Cardiac septum (tissue), 1 donor: Measurements from ENCODE around the gene PLCG2. TPM values are rescaled to one million over a fixed set of nuclear protein-coding genes. Genes with fewer than 3 reads are reported as not detected.
"Not testable (repeated sequence)": the region's sequence is repeated elsewhere in the genome, so short reads cannot be mapped to it uniquely, and the experiment has no call there.

Experiments used
- DNase-seq: peaks from one replicate; pipeline ENCODE4 v3.0.0-alpha.2; 2020; ENCODE audit warnings: low spot score
- intact Hi-C: fragments of 100-400 bp; cut with DNase I; formaldehyde crosslinking; loops from one replicate; pipeline ENCODE4 v1.14.0; 2022
- total RNA-seq: library from RNA; stranded (reverse); fragmentation: NEBNext Ultra II Directional; extraction: Animal tissue kit (Norgen Biotek cat#: 25700); gene quantifications from one replicate; pipeline ENCODE4 v1.2.1, GENCODE V29; 2021
- donor health status: DM: no; HTN: no; CAD: no.

The PLCG2 gene
- total RNA-seq, 1 donor from 2014 or later = 8.5 TPM

DNA sequence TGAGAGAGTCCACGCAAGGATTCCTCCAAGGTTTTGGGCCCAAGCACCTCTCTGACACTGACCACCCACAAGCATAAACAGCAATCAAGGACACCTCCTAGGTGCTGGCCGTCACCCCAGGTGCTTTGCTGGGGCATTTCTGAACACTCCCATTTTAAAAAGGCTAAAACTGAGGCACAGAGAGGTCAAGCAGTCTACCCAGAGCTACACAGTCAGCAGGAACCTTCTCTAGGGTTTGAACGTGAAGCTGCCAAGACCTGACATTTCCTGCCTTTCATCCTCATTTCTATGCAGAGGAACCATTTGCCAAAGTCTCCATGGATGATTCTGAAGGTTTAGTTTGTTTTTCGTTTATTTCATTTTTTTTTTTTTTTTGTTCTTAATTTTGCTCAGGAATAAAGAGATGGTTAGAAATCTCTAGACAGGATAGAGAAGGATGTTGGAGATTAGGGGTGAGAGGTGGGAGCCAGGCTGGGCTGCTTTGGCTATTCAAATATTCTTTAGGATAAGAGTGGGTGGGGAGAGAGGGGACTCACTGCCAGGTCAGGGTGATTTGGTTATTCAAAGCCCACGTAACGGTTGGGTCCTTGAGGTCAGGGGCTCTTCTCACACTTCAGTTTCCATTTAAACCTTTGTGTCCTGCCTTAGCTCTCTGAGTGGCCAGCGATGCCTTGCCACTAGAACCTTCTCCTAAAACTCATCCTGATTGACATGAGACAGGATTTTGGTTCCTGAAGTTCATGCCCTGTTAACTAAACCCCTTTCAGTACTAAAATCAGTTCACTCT is 6.2 kb downstream of the PLCG2 start:
- intact Hi-C loops = no loop called here
- DNase-seq = no peak

DNA sequence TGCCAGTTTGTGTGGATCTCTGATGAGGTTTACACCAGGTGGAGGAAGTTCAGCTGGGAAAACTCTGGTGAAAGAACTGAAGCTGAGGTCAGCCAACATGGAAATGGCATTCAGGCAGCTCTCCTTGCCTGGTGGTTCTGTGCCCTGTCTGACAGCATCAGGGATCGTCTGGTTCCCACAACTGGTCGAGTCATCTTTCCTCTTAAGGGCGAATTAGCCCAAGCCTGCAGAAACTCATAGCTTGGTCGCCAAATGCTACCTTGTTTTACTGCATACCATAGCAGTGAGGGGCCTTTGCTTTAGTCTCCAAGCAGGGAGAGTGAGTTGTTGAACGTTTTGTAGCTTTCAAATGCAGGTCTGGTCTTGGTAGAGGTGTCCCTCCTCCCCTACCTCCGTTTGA is 7.2 kb downstream of the PLCG2 start:
- intact Hi-C loops = no loop called here
- no peak for DNase-seq

DNA sequence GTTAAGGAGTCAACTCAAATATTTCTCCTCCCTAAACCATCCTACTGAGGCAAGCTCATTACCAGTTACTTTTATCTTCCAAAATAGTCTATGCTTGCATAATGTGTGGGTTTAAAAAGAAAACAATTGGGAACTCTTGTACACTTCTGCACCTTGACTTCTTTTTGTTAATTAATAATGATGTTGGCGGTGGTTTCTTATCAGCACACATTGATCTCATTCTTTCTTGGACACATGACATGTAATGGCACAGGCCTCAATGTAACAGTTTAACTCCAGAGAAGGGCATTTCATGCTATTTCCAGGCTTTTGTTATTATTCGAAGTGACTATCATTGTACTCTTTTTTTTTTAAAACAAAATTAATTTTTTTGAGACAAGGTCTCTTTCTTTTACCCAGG is 7.8 kb downstream of the PLCG2 start:
- no peak for DNase-seq
- intact Hi-C loops = no loop called here

DNA sequence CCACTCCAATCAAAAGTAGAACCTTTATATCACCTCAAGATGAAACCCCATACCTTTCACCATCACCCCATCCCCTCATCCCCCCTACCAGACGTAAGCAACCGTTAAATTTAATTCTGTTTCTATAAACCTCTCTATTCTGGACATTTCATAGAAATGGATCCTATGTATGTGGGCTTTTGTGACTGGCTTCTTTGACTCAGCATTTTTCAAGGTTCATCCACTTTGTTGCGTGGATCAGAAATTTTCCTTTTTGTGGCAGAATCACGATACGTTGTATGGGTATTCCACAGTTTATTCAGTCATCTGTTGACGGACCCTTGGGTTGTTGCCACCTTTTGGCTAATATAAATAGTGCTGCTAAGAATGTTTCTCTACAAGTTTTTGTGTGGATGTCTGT is 8.6 kb downstream of the PLCG2 start:
- DNase-seq = no peak
- intact Hi-C loops = no loop called here

GRCh38 chr16:81790277-81790676 is 11.2 kb downstream of the PLCG2 start:
- intact Hi-C loops = no loop called here
- DNase-seq = no peak

DNA sequence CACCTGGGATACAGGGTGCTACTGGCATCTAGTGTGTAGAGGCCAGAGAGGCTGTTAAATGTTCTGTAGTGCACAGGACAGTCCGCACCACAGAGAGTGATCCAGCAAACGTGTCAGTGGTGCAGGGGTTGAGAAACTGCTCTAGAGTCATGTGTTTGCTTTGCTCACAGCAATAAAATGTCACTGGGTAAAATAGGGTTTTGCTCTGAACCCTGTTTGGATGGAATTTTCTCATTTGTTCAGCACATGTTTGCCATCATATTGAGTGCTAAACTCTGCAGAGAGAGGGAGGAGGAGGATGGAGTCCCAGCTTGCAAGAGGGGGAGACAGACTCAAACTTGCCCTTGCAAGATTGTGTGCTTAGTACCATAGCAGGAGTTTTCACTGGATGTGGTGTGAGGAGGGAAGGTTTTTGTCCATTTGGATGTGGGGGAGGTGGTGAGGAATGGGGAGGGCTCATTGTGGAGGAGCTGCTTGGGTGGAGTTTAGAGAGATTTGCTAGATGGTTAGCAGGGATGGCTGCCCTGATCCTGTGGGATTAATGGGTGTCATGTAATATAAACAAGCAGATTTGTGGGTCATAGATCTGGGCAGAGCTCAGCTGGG is 11.8 kb downstream of the PLCG2 start:
- DNase-seq = no peak
- intact Hi-C loops = no loop called here

DNA sequence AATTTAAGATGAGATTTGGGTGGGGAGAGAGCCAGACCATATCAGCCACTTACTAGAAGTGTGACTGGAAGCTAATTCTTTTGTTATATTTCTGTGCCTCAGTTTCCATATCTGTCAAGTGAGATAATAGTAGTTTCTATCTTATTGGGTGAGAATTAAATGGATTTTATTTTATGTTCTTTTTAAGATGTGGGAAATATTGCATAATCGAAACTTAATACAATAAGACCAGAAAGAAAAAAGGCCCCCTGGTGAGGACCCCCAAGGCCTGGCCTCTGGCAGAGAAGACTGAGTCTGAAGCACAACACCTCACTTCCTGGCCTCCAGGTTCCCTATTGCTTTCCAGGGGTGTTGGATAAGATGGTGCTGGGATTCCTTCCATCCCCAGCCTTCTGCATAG is 13.7 kb downstream of the PLCG2 start:
- DNase-seq = no peak
- intact Hi-C loops = no loop called here

DNA sequence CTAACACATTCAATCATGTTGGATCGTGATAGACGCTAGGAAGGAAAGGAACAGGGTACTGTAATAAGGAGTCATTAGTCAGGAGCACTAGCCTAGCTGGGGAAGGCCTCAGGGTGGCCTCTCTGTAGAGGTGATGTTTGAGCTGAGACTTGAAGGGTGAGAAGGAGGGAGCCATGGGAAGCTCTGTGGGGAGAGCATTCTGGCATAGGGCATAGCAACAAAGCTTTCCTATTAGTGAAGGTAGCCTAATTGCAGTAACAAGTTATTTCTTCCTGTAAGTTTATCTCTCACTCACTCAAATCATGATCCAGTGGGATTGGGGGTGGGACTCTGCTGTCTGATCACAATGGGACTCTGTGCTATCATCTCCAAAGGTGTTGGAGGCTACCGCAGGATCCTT is 16.1 kb downstream of the PLCG2 start:
- no peak for DNase-seq
- intact Hi-C loops = no loop called here

DNA sequence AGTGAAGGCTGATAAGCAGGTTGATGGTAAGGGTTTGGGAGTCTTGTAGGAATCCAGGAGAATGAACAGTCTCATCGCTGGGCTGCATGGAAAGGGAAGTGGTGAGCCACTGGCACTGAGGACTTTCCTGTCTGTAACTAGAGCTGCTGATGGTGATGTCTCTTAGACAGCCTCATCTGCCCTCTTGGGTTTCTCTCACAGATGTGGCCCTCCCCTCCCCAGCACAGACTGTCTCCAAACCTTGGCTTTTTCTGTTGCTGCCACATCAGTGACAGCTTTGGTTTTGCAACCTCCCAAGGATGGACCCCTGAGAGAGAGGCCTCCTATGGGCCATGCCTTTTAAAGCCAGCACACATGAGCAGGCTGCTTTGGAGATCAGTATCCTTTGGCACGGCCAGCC is 16.9 kb downstream of the PLCG2 start:
- intact Hi-C loops = no loop called here
- DNase-seq = no peak

GRCh38 chr16:81796583-81797346 is 17.7 kb downstream of the PLCG2 start:
- intact Hi-C loops = no loop called here
- no peak for DNase-seq

DNA sequence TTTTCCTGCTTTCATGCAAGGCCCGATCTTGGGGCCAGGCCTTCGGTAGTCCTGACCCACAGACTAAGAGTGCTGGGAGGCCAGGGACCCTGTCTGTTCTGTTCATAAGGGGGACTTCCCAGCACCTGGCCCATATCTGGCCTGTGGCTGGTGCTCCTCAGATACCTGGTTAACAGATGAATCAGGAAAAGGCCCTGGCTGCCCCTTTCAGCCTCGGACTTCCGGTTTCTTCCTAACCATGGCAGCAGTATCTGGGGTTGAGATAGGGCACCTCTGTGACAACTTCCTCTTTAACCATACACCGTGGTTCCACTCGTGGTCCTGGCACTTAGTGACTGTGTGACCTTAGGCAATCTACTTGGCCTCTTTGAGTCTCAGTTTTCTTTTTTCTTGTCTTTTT is 18.4 kb downstream of the PLCG2 start:
- peak; percentile 82 for DNase-seq
- intact Hi-C loops = no loop called here

DNA sequence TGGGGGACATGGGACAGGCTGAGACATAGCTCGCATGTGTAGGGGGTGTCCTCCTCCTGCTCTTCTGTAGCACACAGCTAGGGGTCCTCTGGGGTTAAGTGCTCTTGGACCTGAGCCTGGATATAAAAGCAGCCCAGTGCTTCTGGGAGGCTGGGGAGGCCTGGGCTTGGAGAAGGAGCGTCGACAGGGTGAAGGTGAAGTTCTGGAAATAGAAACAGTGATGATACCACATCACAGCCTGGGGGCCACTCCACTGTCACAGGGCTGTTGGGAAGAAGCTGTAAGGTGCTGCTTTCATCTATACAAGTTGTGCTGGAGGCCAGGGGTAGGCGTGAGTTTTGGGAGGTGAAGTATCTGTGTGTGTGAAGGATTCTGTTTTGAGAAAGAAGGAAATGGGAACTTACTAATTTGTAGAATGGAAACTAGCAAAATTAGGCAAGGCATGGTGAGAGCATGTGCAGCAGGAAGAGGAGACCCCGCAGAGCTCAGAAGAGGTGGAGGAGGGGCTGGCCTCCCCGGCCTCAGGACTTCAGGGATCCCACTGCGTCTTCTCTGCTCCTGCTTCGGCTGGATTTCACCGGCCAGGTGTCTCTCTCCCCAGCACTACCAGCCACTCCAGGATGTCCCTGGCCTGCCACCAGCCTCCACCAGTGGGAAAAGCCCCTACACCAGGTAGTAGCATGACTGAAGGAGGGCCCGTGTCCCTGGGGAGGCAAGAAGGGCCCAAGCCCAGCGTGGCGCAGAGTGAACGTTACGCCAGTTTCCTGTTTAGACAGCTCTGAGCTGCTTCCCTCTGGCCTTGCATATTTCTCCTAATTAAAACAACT is 19.4 kb downstream of the PLCG2 start:
- intact Hi-C loops = no loop called here
- no peak for DNase-seq

DNA sequence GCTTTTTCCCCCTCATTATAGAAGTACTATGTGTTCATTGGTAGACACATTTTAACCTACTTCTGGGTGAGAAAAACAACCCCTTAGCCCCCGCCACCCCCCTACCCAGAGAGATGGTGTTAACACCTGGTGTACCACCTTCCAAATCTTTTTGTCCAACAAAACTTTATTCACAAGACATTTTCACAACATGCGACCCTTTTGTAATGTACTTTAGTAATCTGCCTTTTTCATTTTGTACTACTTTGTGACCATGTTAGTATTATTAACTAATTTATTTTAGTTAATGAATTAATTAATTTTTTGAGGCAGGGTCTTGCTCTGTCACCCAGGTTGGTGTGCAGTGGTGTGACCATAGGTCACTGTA is 20.0 kb downstream of the PLCG2 start:
- intact Hi-C loops = no loop called here
- DNase-seq = no peak

DNA sequence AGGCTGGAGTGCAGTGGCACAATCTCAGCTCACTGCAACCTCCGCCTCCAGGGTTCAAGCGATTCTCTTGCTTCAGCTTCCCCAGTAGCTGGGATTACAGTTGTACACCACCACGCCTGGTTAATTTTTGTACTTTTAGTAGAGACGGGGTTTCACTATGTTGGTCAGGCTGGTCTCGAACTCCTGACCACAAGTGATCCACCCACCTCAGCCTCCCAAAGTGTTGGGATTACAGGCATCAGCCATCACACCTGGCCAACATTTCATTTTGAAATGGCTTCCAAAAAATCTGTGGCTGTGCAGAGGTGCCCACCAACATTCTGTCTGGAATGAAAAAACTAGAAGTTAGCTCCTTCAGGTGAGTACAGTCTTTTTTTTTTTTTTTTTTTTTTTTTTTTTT is 22.6 kb downstream of the PLCG2 start:
- intact Hi-C loops, DNase-seq: not testable (repeated sequence)

DNA sequence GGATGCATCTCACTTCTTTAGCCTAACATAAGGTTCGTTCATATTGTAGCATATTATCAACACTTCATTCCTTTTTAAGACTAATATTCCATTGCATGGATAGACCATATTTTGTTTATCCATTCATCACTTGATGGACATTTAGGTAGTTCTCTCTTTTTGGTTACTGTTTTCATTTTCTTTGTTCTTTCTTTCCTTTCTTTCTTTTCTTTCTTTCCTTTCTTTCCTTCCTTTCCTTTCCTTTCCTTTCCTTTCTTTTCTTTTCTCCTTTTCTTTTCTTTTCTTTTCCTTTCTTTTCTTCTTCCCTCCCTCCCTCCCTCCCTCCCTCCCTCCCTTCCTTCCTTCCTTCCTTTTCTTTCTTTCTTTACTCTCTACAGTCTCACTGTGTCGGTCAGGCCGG is 24.2 kb downstream of the PLCG2 start:
- no peak for DNase-seq
- intact Hi-C loops = no loop called here

DNA sequence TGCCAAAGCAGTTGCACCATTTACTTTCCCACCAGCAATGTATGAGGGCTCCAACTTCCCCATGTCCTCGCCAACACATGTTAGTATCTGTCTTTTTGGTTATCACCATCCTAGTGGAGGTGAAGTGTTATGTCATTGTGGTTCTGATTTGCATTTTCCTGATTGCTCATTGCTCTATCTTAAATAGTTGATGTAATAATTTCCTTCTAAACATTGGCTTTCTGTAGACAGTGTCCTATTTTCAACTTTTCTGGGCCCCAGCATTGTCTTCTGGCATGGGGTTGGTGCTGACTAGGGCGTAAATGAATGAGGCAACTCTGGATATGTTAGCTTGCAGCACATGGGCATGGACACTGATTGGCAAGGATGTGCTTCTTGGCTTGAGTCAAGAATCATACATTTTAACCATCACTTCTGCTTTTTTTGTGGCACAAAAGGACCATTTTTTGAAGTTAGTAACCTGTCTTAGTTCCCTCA is 25.1 kb downstream of the PLCG2 start:
- DNase-seq = no peak
- intact Hi-C loops = no loop called here

DNA sequence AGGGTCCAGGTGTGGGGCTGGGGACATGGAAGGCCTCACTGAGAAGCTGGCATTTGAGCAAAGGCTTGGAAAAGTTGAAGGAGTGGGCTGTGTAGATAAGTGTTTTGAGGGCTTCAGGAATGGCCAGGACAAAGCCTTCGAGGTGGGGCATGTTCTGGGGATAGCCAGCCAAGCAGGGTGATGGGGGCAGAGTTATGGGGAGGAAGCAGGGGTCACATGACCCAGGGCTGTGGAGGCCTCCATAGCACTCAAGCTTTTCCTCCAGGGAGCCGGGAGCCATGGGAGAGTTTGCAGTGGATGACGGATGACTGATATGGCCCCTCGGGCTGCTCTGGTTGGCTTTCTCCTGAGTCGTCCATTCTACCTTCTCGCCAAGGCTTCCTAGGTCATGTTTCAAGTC is 27.6 kb downstream of the PLCG2 start:
- no peak for DNase-seq
- intact Hi-C loops = no loop called here

DNA sequence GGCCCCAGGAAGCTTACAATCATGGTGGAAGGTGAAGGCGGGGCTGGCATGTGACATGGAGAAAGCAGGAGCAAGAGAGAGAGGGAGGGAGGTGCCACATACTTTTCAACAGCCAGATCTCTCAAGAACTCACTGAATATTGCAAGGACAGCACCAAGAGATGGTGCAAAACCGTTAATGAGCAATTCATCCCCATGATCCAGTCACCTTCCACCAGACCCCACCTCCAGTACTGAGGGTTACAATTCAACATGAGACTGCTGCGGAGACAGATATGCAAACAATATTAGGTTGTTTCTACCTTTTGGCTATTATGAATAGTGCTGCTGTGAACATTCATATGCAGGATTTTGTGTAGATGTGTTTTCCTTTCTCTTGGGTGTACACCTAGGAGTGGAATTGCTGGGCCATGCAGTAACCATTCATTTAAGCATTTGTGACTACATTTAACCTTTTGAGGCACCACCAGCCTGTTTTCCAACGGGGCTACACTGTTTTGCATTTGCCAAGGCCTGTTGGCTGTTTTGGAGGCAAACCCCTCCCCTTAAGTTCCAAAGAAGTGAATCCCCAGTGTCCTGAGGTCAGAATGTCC is 28.8 kb downstream of the PLCG2 start:
- no peak for DNase-seq
- intact Hi-C loops = no loop called here

GRCh38 chr16:81808933-81809480 is 29.9 kb downstream of the PLCG2 start:
- DNase-seq = no peak
- intact Hi-C loops = no loop called here
